COLO668 (cell line): ENCODE data around the gene ARID5B.
"Not testable (repeated sequence)": the region's sequence is repeated elsewhere in the genome, so short reads cannot be mapped to it uniquely, and the experiment has no call there.

Experiments used
- DNase-seq: peaks from one replicate; lab custom pipeline; 2025; ENCODE audit not compliant: unreplicated experiment; lab: John Stamatoyannopoulos, UW

Gene ARID5B

DNA sequence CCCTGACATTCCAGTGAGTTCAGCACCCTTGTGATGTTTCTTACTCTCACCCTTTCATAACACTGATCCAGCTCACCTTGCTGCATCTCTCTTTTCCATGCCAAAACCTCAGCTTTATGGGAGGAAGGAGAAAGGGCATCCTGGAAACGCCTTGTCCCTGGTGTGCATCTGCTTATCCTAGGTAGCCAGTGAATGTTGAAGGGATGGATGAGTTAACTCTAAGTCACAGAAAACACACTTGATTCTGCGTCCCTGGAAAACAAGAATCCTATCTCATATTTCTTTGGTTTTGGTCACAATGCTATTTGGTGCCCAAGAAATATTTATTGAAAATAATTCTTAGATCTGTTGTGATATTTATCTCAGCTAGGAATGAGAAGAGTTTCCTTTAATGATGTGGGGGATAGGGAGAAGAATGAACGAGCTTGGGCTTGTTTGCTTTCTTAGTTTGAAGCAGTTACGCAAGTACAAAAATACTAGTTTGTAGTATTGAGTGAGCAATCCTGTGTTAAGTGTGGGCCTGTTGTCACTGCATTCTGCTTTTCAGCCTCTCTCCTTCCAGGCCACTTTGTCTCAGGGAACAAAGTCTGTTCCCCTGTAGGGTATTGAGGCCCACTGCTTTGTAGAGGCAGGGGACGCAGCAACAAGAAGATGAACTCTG lies 126.5 kb downstream of the ARID5B start:
- DNase-seq, result no peak

DNA sequence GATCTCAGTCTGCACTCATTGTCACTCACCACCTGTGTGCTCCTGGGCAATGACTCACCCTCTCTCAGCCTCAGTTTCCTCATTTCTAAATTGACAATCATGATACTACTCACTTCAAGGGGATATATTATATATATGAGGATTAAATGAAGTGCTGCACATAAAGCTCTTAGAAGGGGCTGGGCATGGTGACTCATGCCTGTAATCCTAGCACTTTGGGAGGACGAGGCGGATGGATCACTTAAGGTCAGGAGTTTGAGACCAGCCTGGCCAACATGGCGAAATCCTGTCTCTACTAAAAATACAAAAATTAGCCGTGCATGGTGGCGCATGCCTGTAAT lies 127.0 kb downstream of the ARID5B start:
- DNase-seq, result not testable (repeated sequence)

DNA sequence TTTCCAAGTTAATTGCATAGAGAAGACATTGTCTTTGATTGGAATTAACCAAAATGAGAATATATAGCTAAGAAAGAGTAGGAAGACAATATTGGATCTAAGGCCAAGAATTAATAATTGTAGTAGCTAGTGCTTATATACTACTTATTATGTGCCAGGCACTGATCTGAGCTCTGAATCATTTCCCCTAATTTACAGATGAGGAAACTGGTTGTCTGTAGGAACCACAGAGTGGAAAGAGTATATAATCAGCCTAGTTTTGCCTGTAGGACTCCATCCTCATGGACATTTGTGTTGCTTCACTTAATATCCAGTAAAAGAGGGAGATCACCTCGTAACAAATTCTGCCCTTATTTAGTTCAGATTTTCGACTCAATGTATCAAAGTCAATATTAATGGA lies 127.9 kb downstream of the ARID5B start:
- DNase-seq, result no peak

DNA sequence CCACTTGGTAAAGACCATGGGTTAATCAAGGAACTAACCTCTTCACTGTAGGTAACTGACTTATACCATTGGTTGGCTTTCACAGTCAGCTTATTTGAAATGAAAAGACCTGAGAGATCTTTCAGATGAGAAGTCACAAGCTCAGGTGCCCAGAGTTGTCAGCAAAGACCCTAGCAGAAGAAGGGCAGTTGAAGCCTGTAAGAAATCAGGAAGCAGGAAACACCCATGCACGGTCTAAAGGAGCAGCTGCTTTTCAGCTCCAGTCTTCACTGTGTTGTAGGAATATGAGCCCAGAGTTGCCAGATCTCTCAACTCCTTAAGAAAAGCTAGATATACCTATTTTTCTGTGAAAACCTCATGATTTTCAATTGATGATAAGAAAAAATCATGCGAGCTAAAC lies 130.0 kb downstream of the ARID5B start:
- no peak for DNase-seq

DNA sequence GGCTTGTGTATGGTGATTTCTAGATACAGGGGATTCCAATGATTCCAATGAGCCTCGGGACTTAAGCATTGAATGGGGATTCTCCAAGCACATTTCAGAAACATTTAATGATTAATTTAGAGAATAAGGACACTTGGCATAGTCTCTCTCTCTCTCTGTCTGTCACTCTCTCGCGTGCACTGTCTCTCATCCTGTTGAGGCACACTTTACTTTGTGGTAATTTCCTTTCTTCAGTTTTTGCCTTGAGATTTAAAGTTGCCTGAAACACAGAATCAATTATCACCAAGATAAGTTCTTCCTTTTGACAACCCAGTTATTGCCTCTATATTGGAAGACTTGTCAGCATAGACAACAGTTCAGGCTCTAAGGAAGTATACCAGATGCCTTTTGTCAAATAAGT lies 131.6 kb downstream of the ARID5B start:
- DNase-seq, result no peak

DNA sequence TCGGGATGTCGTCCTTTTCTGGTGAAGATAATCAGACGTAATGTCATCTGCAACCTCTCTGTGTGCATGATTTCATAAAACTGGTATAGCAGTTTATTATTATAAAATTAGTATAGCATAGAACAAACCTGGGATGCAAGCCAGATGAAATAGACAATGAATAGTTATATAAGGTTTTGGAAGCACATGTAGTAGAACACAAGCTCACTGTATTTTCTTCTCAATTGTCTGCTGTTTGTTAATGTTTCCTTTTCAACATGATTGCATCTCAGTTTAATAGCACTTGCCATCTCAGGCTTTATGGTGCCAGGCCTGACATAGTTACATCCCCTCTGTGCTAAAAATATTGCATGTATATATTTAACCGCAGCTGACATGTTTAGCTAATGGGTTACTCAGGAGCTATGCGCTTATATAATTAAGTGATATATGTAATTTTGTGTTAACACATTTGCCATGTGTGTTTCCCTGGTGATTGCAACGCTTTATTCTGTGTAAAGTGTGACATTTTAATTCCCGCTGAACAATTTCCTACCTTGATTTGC lies 132.7 kb downstream of the ARID5B start:
- no peak for DNase-seq

DNA sequence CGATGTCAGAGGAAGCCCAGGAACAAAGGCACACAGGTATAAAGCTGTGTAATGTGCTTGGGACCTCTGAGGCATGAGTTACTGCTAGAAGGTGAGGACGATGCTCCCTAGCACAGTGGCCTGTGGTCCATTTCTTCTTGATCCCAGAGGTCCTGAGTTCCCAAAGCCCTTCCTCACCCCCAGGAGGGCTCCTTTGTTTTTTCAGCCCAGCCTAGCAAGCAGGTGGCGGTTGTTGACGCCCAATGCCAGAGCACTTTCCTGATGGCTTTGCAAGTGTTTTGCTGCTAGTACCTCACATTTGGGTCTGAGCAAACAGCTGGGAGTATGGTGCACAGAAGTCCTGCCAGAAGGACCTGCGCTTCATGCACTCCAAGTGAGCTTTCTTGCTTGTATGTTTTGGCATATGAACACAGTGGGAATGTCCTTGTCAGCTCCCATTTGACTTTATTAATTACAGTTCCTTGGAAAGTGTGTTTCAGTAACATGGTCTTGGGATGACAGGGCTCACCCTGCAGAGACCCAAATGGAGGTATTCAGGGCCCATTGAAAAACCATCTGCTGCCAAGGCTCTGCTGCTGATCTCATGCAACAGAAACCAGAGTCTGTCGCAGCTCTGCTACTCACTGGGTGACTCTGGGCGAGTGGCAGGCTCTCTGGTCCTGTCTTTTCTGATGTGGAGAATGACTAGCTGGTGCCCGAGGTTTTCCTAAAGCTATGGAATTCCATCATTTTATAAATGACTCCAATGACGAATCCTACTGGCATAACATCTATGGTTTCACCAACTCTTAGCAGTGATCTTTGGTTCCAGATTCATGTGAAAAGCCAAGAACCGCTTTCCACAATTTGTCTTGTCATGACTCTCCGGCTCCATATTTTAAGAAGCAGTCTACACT lies 134.9 kb downstream of the ARID5B start:
- peak; percentile 8 for DNase-seq

DNA sequence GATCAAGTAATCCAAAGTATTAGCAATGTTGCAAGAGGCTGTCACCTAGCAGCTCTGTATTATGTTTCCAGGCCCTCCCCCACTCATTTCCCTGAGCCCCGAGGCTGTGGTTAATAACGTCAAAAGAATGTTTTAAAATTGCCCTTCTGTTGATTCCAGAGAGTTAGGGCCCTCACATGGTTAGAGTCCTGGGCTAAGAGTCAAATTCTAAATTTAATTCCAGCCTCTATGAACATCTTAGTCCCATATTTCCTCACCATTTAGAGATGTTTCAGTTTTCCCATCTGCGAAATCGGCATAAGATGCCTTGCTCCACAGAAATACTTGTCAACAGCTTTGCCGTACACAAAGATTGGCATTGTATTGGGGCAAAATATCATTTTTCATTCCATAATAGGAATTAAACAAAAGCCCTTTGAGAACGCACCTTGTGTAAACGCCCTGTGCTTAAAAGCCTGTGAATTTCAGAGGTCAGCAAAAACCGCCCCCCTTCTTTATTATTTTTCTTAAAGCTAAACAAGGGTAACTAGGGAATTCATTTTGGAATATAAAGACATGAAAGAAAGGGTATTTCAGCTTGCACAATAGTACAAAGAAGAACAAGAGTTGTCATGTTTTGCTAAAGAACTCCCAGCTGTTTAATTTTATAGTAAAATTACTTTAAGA lies 135.8 kb downstream of the ARID5B start:
- DNase-seq, result no peak

DNA sequence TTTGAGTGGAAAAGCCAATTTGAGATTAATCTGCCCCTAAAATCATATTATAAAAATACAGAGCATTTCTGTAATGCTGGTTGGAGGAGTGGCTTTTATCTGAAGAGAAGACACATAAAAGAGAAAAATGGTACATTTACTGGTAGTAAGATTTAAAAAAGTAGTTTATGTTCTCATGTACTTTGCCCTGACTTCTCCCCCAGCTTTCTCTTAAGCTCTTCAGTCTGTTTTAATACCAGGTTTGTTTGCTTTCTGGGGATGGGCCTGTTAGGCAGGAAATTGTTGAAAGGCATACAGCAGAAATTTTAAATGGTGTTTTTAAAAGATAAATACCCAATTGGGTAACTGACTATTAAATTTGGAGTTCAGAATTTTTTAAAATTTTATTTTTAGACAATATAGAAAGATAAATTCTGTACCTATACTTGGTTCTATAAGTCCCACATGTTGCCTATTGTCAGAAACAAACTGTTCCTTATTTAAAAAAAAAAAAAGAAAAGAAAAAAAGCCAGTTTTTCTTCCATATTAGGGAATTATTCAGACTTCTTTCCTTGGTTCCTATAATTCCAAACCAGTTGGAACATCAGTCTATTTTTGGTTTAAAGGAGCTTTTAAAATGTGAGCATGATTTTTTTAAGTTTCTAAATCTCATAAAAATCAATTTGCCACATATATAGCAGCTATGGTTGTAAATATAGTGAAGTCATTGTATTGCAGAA lies 136.6 kb downstream of the ARID5B start:
- DNase-seq, result no peak

DNA sequence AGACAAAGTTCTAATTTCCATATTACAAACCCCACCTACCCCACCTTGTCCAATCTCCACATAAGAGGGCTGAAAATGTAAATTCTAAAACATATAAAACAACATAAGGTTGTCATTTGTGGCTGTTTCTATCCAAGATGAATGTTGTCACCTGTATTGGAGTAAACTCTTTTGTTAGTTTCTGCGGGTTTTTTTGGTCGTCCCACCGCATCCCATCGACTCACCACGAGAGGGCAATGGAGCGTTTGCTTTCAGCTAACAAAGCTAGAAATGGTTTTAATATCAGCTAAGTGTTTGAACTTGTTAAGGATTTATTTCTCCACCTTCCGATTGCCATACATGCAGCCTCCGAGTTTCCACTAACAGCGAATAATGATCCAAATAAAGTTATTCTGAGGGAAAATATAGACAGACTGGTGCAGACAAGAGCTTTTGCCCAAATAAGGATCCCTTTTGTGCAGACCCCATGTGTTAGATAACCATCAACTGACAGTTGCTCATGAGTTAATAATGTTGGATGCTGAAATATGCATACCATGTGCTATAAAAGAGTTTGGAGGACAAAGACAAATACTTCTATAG lies 137.2 kb downstream of the ARID5B start:
- peak; percentile 47 for DNase-seq

DNA sequence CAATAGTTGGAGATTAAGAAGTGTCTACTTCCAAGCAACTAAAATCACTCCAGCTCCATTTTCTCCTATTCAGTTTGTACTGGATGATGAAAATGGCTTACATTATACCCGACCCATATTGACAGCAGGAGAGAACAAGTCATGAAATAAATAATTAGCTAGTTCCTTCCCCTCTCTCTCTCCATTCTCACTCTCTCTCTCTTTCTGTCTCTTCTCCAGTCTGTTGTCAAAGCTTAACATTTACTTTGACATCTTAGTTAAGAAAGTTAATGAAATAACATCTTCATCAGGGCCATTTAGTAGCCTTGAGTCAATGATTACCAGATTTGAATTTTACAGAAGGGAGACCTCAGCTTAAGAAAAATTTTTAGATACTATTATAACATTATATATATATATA lies 138.5 kb downstream of the ARID5B start:
- DNase-seq, result no peak

DNA sequence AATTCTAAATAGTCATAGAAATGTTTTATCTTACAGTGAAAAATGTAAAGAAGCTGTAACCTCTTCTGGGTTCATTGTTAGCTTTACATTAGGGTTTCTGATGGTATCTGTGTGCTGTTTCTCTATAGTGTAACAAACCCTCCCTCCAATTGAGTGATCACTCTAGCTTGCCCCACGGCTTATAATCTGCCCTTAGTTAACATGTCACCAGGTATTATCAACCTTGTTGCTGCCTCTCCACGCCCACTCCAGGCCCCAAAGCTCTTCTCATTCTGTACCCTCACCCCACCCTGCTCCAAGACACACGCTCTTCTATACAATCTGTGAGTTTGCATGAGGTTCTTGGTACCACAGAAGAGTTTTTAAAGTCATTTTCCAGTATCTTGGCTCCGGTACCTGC lies 139.4 kb downstream of the ARID5B start:
- DNase-seq, result no peak

DNA sequence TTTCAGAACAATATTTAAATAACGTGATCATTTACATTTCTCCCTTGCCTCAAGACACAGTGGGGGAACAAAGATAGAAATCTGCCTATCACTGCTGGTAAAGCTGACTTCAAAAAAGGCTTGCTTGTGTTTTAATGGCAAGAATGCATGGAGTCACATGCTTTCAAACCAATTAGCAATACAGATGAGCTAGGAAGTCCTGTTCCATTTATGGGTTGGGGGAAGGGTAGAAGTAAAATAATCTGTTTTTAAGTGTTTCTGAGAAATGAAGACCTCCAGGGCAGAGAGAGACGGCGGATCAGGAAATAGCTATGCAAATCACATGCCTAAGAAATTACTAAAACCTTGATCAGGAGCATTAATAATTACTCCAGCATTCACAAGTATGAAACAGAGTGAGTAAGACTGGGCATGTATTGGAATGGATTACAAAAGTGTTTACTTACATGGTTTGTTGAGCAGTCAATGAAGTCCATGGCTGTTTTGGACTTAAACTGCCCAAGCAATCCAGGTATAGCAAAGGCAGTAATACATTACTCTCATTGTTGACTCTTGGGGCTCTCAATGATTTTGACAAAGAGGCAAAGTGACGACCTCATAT lies 142.0 kb downstream of the ARID5B start:
- DNase-seq, result no peak

DNA sequence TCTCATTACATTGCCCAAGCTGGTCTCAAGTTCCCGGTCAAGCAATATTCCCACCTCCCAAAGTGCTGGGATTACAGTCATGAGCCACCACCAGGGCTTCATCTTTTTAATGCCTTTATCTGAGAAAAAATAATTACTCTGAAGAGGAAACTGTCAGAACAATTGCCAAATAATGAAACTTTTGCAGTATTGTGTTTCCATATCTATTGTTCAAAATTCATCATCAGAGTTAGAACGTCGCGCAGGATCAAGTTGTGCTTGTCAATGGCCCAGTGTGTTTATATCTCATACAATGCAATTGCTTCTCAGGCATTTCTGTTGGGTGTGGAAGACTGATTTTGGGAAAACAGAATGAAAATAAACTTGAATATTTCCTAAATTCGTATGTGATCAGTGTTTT lies 143.1 kb downstream of the ARID5B start:
- DNase-seq, result no peak

DNA sequence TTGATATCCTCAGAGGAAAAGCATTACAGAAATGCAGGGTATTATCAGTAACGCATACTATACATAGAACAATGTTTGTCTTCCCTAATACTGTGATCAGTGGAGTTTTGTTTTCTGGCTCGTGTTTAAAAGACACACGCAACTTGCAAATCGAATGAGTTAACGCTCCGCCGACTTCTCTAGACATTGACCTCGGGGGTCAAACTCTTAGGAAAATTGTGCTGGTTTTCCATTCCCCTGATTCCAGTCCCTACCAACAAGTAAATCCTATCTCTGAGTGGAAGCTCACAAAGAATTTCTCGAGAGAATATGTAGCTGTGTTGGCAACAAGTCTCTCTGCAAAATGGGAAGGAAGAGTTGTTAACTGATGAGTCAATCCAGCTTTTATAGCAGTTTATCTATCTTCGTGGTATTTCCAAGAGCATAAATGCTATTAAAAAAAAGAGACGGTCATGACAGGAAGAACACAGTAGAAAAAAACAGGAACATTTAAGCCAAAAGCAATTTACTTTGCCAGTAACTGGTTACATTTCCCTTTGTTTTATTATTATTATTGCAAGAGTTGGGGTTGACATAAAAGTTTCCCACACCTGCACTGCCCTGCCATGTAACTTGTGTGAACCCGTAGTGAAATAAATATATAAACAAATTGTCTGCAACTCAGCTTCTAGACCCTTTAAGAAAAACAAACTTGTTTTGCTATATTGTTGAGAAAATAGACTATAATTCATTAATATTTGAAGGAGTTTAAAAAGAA lies 144.4 kb downstream of the ARID5B start:
- no peak for DNase-seq

DNA sequence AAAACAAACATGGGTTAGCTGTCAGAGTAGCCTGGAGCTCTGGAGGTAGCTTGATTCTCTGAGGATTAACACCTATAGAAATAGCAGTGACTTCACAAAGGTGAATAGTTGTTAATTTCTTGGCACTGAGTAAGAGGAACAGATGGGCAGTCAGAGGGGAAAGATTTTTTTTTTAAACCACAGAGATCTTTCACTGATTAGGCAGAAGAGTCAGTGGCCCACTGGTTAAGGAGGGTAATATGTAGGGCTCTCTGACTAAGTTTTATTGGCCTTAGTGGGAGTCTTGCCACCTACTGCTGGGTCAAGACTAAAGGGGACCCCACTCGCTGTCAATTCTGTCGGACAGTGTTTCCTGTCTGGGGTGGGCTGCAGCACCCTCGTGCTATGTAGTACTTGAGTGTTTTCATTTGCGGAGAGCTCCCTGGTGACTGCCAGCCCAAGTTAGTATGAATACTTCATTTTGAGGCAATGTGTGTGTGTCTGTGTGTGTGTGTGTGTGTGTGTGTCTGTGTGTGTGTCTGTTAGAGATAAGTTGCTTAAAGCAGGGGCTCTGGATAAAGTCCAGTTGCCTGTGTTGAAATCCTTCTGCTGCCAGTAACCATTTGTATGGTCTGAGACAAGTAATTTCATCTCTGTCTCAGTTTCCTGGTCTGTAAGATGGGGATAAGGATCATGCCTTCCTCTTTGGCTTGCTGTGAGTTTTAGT lies 145.2 kb downstream of the ARID5B start:
- no peak for DNase-seq

DNA sequence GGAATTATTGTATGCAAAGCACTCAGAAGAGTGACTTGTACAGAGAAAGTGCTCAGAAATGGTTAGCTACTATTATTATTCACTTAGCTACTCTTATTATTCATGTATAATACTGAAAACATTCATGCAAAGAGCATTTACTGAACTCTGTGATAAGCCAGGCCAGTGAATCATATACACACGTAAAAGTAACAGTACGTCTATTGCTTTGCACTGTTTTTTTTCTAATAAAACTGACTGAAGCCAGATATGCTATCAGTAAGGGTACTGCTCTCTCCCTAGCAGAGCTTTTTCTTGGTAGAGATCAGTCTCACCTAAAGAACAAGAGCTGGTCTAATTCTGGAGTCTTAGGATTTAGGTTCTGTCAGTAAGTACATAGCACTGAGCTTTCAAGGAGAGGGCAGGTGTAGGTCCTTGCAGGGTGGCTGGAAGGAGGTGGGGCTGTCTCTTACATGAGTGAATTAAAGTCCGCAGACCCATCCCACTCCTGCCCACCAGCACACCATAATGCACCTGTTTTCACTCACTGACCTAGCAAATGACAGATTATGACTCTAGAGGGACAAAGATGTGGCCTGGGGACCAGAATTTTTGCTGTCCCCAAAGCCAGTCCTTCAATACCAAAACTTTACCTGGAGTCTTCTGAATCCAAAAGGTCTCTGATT lies 145.9 kb downstream of the ARID5B start:
- no peak for DNase-seq

DNA sequence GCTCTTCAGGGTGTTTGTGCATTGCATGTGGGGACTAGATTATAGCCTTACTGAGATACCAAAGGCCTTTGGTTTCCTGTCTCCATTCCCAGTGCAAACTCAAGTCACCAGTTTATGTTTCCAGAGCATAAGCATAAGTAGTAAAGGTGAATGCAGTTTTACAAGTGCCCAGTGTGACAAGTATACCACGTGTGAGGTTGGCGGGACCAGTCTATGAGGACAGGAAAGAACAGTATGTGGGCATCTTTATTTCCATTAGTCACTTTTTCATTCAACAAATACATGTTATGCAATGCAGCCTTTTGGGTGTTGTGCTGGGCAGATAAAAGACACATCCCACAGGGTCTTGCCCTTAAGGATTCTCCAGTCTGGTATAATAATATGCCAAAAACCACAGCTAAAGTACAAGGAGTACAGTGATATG lies 146.5 kb downstream of the ARID5B start:
- no peak for DNase-seq

DNA sequence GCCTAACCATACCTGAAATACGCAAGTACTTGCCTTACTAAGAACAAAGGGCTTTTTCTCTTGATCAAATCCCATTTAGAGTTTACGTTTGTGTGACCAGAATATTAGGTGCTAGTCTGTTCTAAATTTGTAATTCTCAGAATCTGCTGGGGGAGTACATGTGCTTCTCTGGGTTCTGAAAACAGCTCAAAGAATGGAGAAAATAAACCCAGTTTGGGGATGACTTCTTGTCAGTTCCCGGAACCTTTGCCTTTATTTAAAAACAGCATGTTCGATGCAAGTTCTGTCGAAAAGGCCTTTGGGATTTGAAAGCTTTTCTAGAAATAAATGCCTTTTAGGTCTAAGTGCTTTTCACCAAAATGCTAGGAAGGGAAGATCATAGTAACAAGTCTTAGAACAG lies 147.0 kb downstream of the ARID5B start:
- DNase-seq, result no peak
